ENCODE data around the gene OR10G4.

The OR10G4 gene

DNA sequence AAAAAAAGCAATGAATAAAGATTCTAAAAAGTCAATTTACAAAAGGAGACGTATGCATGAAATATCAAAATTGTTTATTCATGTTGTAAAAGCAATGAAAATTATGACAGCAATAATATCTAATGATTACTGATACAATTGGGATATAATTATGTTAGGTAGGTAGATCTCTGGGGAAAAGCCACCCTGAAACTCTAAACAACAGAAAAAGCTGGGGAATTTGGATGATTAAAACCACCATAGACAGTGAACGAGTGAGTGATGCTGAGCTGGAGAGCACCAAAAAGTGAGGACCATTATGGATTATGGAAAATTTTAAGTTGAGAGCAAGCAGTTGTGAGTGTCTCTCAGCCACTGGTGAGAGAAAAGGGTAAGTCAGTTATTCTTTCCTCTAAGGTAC is 13.7 kb downstream of the OR10G4 start, which contains the start of gene OR10G8:
OR10G8 (plus strand) TSS at position 301 of the 400 bp plus-strand sequence. CDS start 2,825 bp downstream, outside the sequence.
- no peak for DNase-seq (ENCODE audit: low spot score)
- ChIA-PET CTCF (no interaction called here), POLR2A (ENCODE audit: low non-redundant PET) (no interaction called here)
- H3K27ac ChIP-seq = no peak within 1 kb of the TSS
- TF ChIP-seq, protein P1, sequence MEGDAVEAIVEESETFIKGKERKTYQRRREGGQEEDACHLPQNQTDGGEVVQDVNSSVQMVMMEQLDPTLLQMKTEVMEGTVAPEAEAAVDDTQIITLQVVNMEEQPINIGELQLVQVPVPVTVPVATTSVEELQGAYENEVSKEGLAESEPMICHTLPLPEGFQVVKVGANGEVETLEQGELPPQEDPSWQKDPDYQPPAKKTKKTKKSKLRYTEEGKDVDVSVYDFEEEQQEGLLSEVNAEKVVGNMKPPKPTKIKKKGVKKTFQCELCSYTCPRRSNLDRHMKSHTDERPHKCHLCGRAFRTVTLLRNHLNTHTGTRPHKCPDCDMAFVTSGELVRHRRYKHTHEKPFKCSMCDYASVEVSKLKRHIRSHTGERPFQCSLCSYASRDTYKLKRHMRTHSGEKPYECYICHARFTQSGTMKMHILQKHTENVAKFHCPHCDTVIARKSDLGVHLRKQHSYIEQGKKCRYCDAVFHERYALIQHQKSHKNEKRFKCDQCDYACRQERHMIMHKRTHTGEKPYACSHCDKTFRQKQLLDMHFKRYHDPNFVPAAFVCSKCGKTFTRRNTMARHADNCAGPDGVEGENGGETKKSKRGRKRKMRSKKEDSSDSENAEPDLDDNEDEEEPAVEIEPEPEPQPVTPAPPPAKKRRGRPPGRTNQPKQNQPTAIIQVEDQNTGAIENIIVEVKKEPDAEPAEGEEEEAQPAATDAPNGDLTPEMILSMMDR (conservative IDR thresholded peaks at IDR 0.05; ENCODE audit: low read depth) = no peak

DNA sequence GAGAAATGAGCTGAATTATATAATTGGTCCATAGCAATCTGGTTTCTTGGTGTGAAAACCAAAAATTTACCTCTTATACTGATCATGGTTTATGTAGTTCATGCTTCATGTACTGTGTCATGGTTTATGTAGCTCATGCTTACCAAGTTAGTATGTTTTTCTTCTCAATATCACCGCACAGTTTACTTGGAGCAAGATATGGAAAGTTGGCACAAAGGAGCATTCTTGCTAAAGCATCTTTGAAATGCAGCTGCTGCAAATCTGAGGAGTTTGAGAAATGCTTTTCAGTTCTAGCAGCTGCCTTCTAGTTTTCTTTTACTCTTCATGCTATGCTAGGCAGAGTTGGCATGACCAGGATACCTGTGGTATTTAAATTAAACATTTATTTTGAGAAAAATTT is 23.9 kb downstream of the OR10G4 start:
- ChIA-PET CTCF (interaction anchor here (0.6 kb wide), 1 partner anchor 125 kb away, joined by 3 read pairs; no protein-coding TSS in a partner anchor), POLR2A (ENCODE audit: low non-redundant PET) (no interaction called here)
- DNase-seq (ENCODE audit: low spot score) = no peak
- no peak overlapping the region for H3K27ac ChIP-seq
- TF ChIP-seq, protein P1 (conservative IDR thresholded peaks at IDR 0.05; ENCODE audit: low read depth) = no peak

DNA sequence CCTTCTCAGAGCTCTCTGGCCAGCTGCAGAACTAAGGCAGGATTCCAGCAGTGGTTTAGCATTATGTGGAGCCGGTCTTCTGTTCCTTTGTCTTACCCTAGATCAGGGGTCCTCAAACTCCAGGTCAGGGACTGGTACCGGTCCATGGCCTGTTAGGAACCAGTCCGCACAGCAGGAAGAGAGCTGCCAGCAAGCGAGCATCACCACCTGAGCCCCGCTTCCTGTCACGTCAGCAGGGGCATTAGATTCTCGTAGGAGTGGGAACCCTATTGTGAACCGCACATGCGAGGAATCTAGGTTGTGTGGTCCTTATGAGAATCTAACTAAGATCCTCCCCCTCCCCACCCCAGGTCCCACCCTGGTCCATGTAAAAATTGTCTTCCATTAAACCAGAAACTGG is 26.8 kb downstream of the OR10G4 start:
- no peak overlapping the region for H3K27ac ChIP-seq
- CTCF ChIA-PET = no interaction called here
- TF ChIP-seq, protein P1 (conservative IDR thresholded peaks at IDR 0.05; ENCODE audit: low read depth) = no peak
- POLR2A ChIA-PET (ENCODE audit: low non-redundant PET) = no interaction called here
- no peak for DNase-seq (ENCODE audit: low spot score)

DNA sequence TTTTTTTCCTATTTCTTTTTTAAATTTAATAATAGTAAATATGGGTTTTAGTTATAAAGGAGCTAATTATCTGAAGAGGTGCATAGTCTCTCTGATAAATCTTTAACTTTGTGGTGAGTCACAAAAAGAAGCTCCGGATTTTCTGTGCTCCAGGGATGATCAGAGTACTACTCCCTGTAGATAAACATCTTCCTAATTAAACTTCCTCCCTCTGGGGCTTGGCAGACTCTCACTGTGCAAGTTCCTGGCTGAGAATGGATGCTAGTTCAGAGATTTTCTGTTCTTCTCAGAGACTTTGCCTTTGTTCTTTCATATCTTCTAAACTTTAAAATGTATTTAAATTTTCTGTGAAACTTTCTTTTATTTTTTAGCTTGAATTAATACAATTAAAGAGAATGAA is 28.5 kb downstream of the OR10G4 start, which contains the start of gene OR10G7:
OR10G7 (minus strand) TSS at position 72 of the 400 bp plus-strand sequence. CDS start 2,324 bp downstream, outside the sequence.
- CTCF ChIA-PET = no interaction called here
- no peak within 1 kb of the TSS for H3K27ac ChIP-seq
- POLR2A ChIA-PET (ENCODE audit: low non-redundant PET) = no interaction called here
- DNase-seq (ENCODE audit: low spot score) = no peak
- TF ChIP-seq, protein P1 (conservative IDR thresholded peaks at IDR 0.05; ENCODE audit: low read depth) = no peak

DNA sequence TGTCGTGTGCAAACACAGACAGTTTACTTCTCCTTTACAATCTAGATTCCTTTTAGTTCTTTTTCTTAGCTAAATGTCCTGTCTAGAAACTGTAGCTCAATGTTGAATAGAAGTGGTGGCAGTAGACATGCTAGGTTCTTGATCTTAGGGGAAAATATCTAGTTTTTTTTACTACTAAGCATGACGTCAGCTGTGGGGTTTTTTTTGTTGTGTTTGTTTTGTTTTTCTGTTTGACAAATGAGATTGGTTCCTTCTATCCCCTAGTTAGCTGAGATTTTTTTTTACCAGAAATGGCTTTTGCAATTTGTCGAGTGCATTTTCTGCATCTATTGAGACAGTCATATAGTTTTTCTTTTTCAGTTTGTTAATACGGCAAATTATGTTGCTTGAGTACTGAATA is 30.6 kb downstream of the OR10G4 start:
- DNase-seq (ENCODE audit: low spot score) = no peak
- CTCF ChIA-PET = no interaction called here
- POLR2A ChIA-PET (ENCODE audit: low non-redundant PET) = no interaction called here
- no peak overlapping the region for H3K27ac ChIP-seq
- TF ChIP-seq, protein P1 (conservative IDR thresholded peaks at IDR 0.05; ENCODE audit: low read depth) = no peak

DNA sequence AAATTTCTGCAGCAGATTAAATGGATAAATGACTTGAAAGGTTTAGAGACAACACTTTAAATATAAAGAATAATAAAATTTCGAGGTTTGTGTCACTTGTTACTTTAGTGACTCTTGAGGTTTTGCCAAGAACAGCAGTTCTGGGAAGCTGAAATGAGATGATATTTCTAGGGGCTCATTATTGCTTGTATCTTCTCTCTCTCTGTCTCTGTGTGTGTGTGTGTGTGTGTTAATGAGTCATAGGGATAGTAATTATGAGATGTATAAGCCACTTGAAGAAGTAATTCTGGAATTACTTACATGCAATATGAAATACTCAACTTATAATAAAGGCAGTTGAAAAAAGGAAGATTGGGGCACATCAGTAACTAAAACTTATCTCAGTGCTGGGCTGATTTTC is 38.0 kb downstream of the OR10G4 start:
- POLR2A ChIA-PET (ENCODE audit: low non-redundant PET) = no interaction called here
- DNase-seq (ENCODE audit: low spot score) = no peak
- CTCF ChIA-PET = interaction anchor here (0.6 kb wide), 1 partner anchor 1025 kb away, joined by 4 read pairs; no protein-coding TSS in a partner anchor
- no peak overlapping the region for H3K27ac ChIP-seq
- TF ChIP-seq, protein P1 (conservative IDR thresholded peaks at IDR 0.05; ENCODE audit: low read depth) = no peak
